ENCODE data around the gene USH1G.

The USH1G gene

DNA sequence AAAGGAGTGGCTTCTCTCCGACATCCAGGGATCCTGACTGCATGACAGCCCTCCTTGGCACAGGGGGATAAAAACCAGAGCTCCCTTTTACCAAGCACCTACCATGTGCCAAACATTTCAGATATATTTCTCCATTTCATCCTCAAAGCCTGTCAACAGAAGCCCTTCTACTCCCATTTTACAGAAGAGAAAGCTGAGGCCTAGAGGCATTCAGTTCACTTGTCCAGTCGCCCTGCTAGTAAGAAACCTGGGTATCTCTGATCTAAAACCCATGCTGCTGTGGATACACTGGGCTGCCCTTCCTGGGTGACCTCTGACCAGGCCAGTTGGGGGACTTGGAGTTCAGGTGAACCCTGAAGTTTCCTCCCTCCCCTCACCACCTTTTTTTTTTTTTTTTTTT lies 44.4 kb downstream of the USH1G start:
- DNase-seq (ENCODE audit: low read depth in 1 of 2, low spot score in 1 of 2): no peak
- Histone ChIP-seq H3K27ac (replicated peaks) (no peak overlapping the region), H3K27me3 (ENCODE audit: insufficient read depth, poor library complexity, severe bottlenecking) (no peaks in the 10 kb centered on the region), H3K4me3 (replicated peaks; ENCODE audit: insufficient read depth, low read length) (no peak overlapping the region)
- TF ChIP-seq, protein P1, sequence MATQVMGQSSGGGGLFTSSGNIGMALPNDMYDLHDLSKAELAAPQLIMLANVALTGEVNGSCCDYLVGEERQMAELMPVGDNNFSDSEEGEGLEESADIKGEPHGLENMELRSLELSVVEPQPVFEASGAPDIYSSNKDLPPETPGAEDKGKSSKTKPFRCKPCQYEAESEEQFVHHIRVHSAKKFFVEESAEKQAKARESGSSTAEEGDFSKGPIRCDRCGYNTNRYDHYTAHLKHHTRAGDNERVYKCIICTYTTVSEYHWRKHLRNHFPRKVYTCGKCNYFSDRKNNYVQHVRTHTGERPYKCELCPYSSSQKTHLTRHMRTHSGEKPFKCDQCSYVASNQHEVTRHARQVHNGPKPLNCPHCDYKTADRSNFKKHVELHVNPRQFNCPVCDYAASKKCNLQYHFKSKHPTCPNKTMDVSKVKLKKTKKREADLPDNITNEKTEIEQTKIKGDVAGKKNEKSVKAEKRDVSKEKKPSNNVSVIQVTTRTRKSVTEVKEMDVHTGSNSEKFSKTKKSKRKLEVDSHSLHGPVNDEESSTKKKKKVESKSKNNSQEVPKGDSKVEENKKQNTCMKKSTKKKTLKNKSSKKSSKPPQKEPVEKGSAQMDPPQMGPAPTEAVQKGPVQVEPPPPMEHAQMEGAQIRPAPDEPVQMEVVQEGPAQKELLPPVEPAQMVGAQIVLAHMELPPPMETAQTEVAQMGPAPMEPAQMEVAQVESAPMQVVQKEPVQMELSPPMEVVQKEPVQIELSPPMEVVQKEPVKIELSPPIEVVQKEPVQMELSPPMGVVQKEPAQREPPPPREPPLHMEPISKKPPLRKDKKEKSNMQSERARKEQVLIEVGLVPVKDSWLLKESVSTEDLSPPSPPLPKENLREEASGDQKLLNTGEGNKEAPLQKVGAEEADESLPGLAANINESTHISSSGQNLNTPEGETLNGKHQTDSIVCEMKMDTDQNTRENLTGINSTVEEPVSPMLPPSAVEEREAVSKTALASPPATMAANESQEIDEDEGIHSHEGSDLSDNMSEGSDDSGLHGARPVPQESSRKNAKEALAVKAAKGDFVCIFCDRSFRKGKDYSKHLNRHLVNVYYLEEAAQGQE (IDR thresholded peaks at IDR 0.05; ENCODE audit: insufficient replicate concordance, low read depth): no peak
- TF ChIP-seq POLR2AphosphoS5 (IDR thresholded peaks at IDR 0.05; ENCODE audit: low read depth) (no peak), GABPA (IDR thresholded peaks at IDR 0.05; ENCODE audit: low read depth) (no peak)

DNA sequence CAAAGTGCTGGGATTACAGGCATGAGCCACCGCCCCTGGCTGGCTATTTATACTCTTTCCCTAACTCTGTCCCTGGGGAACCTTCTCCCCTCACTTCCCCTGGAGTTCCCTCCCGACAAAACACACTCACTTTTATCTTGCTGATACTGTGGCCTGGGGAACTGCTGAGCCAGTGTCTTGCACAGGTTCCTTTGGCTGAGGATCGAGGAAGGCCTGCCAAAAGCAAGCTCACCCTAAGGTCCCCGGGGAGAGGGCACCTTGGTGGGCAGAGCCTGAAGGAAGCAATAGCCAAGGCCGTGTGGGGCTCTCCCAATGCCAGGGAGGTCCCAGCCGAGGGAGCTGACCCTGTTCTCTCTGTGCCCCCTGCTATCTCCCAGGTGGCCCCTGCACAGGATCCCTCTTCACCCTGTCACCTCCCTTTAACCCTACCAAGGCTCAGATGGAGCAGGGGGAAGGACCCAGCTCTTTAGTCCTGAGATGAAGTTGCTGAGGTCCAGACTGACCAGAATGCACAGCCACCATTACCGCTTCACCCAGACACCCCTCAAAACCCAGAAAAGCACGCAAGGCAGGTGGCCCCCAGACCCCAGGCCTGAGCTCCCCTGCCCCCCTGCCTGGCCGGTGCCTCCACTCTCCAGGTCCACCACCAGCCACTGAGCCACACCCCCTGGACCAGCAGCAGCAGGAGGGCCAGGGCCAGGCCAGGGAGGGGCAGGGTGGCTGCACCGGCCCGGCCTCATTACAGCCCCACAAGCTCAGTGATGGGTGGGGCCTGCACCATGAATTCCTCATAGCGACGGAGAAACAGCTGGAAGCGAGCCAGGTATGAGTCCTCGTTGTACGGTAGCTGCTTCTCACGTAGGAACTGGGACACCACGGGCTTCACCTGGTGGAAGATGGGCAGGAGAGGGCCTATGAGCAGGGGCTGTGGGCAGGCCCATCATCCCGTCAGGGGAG lies 45.2 kb downstream of the USH1G start:
- Histone ChIP-seq H3K27ac (replicated peaks) (no peak overlapping the region), H3K4me3 (replicated peaks; ENCODE audit: insufficient read depth, low read length) (no peak overlapping the region), H3K27me3 (ENCODE audit: insufficient read depth, poor library complexity, severe bottlenecking) (no peaks in the 10 kb centered on the region)
- no peak for DNase-seq (ENCODE audit: low read depth in 1 of 2, low spot score in 1 of 2)
- TF ChIP-seq POLR2AphosphoS5 (IDR thresholded peaks at IDR 0.05; ENCODE audit: low read depth) (no peak), SPI1 (IDR thresholded peaks at IDR 0.05; ENCODE audit: borderline replicate concordance, low read depth) (no peak), GABPA (IDR thresholded peaks at IDR 0.05; ENCODE audit: low read depth) (no peak)
- TF ChIP-seq, protein P2, sequence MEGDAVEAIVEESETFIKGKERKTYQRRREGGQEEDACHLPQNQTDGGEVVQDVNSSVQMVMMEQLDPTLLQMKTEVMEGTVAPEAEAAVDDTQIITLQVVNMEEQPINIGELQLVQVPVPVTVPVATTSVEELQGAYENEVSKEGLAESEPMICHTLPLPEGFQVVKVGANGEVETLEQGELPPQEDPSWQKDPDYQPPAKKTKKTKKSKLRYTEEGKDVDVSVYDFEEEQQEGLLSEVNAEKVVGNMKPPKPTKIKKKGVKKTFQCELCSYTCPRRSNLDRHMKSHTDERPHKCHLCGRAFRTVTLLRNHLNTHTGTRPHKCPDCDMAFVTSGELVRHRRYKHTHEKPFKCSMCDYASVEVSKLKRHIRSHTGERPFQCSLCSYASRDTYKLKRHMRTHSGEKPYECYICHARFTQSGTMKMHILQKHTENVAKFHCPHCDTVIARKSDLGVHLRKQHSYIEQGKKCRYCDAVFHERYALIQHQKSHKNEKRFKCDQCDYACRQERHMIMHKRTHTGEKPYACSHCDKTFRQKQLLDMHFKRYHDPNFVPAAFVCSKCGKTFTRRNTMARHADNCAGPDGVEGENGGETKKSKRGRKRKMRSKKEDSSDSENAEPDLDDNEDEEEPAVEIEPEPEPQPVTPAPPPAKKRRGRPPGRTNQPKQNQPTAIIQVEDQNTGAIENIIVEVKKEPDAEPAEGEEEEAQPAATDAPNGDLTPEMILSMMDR (IDR thresholded peaks at IDR 0.05; ENCODE audit: insufficient read depth, low read length): no peak
- TF ChIP-seq, protein P1 (IDR thresholded peaks at IDR 0.05; ENCODE audit: insufficient replicate concordance, low read depth): no peak

DNA sequence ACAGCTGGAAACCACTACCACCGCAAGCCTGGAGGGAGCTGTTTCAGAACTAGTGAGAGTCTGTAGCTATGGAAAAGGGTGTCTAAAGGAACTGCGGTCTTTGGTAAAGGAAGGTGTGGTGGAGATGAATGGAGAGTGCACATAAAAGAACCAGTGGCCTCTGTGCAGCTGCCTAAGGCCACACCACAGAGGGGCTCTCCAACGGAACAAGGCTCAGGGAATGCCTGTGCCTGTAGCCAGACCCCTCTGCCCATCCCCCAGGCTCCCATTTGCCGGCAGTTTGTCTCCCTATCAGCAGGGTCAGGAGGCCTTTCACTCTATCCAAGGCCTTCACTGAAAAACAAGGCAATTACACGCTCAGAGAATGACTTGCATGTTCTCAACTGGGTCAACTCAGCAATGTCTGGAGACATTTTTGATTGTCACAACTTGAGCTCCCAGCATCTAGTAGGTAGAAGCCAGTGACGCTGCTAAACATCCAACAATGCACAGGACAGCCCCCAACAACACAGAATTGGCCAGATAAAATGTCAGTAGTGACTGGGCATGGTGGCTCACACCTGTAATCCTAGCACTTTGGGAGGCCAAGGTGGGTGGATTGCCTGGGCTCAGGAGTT lies 47.0 kb downstream of the USH1G start:
- Histone ChIP-seq H3K27ac (replicated peaks) (no peak overlapping the region), H3K4me3 (replicated peaks; ENCODE audit: insufficient read depth, low read length) (no peak overlapping the region), H3K27me3 (ENCODE audit: insufficient read depth, poor library complexity, severe bottlenecking) (no peaks in the 10 kb centered on the region)
- TF ChIP-seq, protein P1 (IDR thresholded peaks at IDR 0.05; ENCODE audit: insufficient replicate concordance, low read depth): no peak
- TF ChIP-seq GABPA (IDR thresholded peaks at IDR 0.05; ENCODE audit: low read depth): no peak
- TF ChIP-seq, protein P2 (IDR thresholded peaks at IDR 0.05; ENCODE audit: insufficient read depth, low read length): no peak
- TF ChIP-seq POLR2AphosphoS5 (IDR thresholded peaks at IDR 0.05; ENCODE audit: low read depth): no peak
- TF ChIP-seq SPI1 (IDR thresholded peaks at IDR 0.05; ENCODE audit: borderline replicate concordance, low read depth): no peak
- DNase-seq (ENCODE audit: low read depth in 1 of 2, low spot score in 1 of 2): no peak
